Lower leg skin (tissue), 4 donors: Measurements from ENCODE around the gene DNAI4. TPM values are rescaled to one million over a fixed set of nuclear protein-coding genes. Genes with fewer than 3 reads are reported as not detected.

Experiments used
- DNase-seq, 2 donors: peaks; one replicate each; pipeline ENCODE4 v3.0.0-alpha.2; 2019; ENCODE audit warnings: low spot score in 2 of 2
- H3K4me3 ChIP-seq: fragments of 200-600 bp; sonication (generic); 2 replicates; pipeline ENCODE4 v1.5.1; 2017; ENCODE audit warnings: mild to moderate bottlenecking, low read depth; ENCODE audit not compliant: poor library complexity, severe bottlenecking
- CTCF ChIP-seq, 3 donors: fragments of 450-650 bp; IDR thresholded peaks; one replicate each; pipeline ENCODE4 v1.5.1; 2016; ENCODE audit warnings: antibody characterized with exemption in 3 of 3, mild to moderate bottlenecking in 3 of 3, moderate library complexity in 2 of 3
- POLR2A ChIP-seq, 2 donors: fragments of 450-650 bp; IDR thresholded peaks; one replicate each; pipeline ENCODE4 v1.6.1; 2016 to 2017; ENCODE audit warnings: antibody characterized with exemption in 2 of 2, mild to moderate bottlenecking in 1 of 2, moderate library complexity in 1 of 2
- WGBS, 2 donors: methylation state at CpG; one replicate each; pipeline ENCODE4 v1.1.5; 2018; 5-methylcytosine and 5-hydroxymethylcytosine counted together
- intact Hi-C: fragments of 100-400 bp; cut with DNase I; formaldehyde crosslinking; loops from one replicate; pipeline ENCODE4 v1.15.0; 2023; ENCODE audit warnings: low total_unique reads
- total RNA-seq, 4 donors: library from RNA; depleted of rRNA; stranded (reverse); fragments of >200 nt; gene quantifications; one replicate each; pipeline ENCODE4 v1.1.0, GENCODE V29; 2016

The DNAI4 gene
- total RNA-seq, 4 donors from 2014 or later, result 1.5 to 3.8 (median 2.5) TPM

- no peak for TF ChIP-seq POLR2A (IDR thresholded peaks at IDR 0.05)
- TF ChIP-seq CTCF (IDR thresholded peaks at IDR 0.05), result no peak
- intact Hi-C loops, result no loop called here
- no peak for DNase-seq
- no peak overlapping the region for H3K4me3 ChIP-seq
- 86 to 87% methylated on average over 1 of the region's 1 CpG for WGBS, 2 donors
Measured at GRCh38 chr1:66940981-66941380, 16.3 kb upstream of the DNAI4 start.

GRCh38 chr1:66938613-66939012, 14.0 kb upstream of the DNAI4 start:
- TF ChIP-seq POLR2A (IDR thresholded peaks at IDR 0.05) (no peak), CTCF (IDR thresholded peaks at IDR 0.05) (no peak)
- H3K4me3 ChIP-seq, result no peak overlapping the region
- intact Hi-C loops, result no loop called here
- no peak for DNase-seq

- TF ChIP-seq POLR2A (IDR thresholded peaks at IDR 0.05) (no peak), CTCF (IDR thresholded peaks at IDR 0.05) (no peak)
- intact Hi-C loops, result no loop called here
- DNase-seq, result no peak
- WGBS, 2 donors, result 0 to 39% methylated on average over 1 of the region's 1 CpG
- H3K4me3 ChIP-seq, result no peak overlapping the region
Measured at GRCh38 chr1:66937529-66938234, 13.0 kb upstream of the DNAI4 start.

GRCh38 chr1:66933887-66934700, 9.4 kb upstream of the DNAI4 start:
- TF ChIP-seq CTCF (IDR thresholded peaks at IDR 0.05) (no peak), POLR2A (IDR thresholded peaks at IDR 0.05) (no peak)
- H3K4me3 ChIP-seq, result no peak overlapping the region
- WGBS, 2 donors, result 47% methylated on average over 7 of the region's 7 CpGs
- intact Hi-C loops, result no loop called here
- DNase-seq, result no peak

GRCh38 chr1:66932291-66932690, 7.6 kb upstream of the DNAI4 start:
- 42 to 52% methylated on average over 2 of the region's 2 CpGs for WGBS, 2 donors
- intact Hi-C loops, result no loop called here
- H3K4me3 ChIP-seq, result no peak overlapping the region
- DNase-seq, result no peak
- TF ChIP-seq CTCF (IDR thresholded peaks at IDR 0.05) (no peak), POLR2A (IDR thresholded peaks at IDR 0.05) (no peak)
